ENCODE measurements around the gene GAPDH. TPM values are rescaled to one million over a fixed set of nuclear protein-coding genes. Genes with fewer than 3 reads are reported as not detected.
A peak's percentile ranks its signal among the peaks of the same experiment; 100 is the strongest.

GAPDH gene
- total RNA-seq, 1 donor from 2014 or later: 3,867 TPM

DNA sequence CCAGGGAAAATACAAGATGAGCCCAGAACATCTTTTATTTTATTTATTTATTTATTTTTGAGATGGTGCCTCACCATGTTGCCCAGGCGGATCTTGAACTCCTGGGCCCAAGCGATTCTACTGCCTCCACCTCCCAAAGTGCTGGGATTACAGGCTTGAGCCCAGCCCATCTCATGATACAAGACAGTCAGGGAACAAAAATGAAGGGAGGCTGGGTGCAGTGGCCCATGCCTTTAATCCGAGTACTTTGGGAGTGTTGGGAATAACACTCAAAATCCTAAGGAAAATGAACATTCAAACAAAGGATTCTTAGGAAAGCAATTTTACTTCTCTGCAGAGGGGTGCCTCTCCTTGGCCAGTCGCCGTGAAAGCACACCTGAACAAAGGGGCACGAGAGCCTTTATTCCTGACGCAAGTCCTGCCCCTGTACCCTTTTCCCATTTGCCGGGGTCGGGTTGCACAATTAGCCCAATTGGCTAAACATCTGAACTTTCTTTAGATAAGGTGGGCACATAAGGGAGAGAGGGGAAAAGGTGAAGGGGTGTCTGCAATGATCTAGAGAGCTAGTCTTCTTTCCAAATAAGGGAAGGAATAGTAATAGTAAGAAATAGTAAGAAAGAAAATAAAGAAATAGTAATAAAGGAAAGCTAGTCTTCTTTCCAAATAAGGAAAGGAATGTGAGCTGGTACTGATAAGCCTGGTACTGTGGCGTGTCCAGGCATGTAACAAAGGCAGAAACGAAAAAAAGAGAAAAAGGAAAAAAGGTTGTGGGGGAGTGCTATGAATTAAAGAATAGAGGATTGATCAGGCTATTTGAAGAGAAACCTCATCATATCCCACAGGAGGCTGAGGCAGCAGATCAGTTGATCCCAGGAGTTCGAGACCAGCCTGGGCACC lies 27.0 kb upstream of the GAPDH start:
- no peak overlapping the region for H3K4me3 Mint-ChIP-seq
- H3K4me1 Mint-ChIP-seq: peaks cover 7% of the 10 kb centered on the region
- no peak for DNase-seq (ENCODE audit: low read depth, low spot score)
- H3K27me3 Mint-ChIP-seq (ENCODE audit: low read depth): no peaks in the 10 kb centered on the region
- no peaks in the 10 kb centered on the region for H3K9me3 Mint-ChIP-seq
- no peak overlapping the region for H3K27ac Mint-ChIP-seq (ENCODE audit: unreplicated experiment)
- TF ChIP-seq, protein P1, sequence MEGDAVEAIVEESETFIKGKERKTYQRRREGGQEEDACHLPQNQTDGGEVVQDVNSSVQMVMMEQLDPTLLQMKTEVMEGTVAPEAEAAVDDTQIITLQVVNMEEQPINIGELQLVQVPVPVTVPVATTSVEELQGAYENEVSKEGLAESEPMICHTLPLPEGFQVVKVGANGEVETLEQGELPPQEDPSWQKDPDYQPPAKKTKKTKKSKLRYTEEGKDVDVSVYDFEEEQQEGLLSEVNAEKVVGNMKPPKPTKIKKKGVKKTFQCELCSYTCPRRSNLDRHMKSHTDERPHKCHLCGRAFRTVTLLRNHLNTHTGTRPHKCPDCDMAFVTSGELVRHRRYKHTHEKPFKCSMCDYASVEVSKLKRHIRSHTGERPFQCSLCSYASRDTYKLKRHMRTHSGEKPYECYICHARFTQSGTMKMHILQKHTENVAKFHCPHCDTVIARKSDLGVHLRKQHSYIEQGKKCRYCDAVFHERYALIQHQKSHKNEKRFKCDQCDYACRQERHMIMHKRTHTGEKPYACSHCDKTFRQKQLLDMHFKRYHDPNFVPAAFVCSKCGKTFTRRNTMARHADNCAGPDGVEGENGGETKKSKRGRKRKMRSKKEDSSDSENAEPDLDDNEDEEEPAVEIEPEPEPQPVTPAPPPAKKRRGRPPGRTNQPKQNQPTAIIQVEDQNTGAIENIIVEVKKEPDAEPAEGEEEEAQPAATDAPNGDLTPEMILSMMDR (conservative IDR thresholded peaks at IDR 0.05): no peak
- H3K36me3 Mint-ChIP-seq (ENCODE audit: low read depth): peaks cover 14% of the 10 kb centered on the region

DNA sequence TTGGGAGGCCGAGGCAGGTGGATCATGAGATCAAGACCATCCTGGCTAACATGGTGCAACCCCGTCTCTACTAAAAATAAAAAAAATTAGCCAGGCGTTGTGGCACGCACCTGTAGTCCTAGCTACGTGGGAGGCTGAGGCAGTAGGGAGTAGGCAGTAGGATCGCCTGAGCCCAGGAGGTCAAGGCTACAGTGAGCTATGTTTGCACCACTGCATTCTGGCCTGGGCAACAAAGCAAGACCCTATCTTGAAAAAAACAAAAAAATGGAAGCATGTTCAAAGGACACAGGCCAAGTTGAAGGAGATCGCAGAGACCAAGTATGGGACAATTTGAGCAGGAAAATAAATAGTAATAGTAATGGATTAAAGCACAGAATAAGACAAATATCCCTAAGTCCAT lies 26.2 kb upstream of the GAPDH start:
- Mint-ChIP-seq H3K4me3 (no peak overlapping the region), H3K4me1 (peaks cover 7% of the 10 kb centered on the region), H3K27me3 (ENCODE audit: low read depth) (no peaks in the 10 kb centered on the region), H3K9me3 (no peaks in the 10 kb centered on the region), H3K36me3 (ENCODE audit: low read depth) (peaks cover 21% of the 10 kb centered on the region), H3K27ac (ENCODE audit: unreplicated experiment) (no peak overlapping the region)
- TF ChIP-seq, protein P1 (conservative IDR thresholded peaks at IDR 0.05): no peak
- no peak for DNase-seq (ENCODE audit: low read depth, low spot score)

DNA sequence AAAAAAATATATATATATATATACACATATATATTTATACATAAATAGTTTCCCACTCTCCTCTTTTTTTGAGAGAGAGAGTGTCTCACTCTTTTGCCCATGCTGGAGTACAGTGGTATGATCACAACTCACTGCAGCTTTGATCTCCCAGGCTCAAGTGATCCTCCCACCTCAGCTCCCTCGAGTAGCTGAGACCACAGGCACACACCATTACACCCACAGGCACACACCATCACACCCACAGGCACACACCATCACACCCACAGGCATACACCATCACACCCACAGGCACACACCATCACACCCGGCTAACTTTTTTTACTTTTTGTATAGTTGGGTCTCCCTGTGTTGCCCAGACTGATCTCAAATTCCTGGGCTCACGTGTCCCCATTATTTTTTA lies 14.1 kb upstream of the GAPDH start:
- no peaks in the 10 kb centered on the region for H3K9me3 Mint-ChIP-seq
- no peak overlapping the region for H3K4me3 Mint-ChIP-seq
- no peak for DNase-seq (ENCODE audit: low read depth, low spot score)
- H3K27me3 Mint-ChIP-seq (ENCODE audit: low read depth): no peaks in the 10 kb centered on the region
- TF ChIP-seq, protein P1 (conservative IDR thresholded peaks at IDR 0.05): no peak
- peak overlapping the region; percentile 62 for H3K27ac Mint-ChIP-seq (ENCODE audit: unreplicated experiment)
- no peaks in the 10 kb centered on the region for H3K4me1 Mint-ChIP-seq
- H3K36me3 Mint-ChIP-seq (ENCODE audit: low read depth): peaks cover 30% of the 10 kb centered on the region

DNA sequence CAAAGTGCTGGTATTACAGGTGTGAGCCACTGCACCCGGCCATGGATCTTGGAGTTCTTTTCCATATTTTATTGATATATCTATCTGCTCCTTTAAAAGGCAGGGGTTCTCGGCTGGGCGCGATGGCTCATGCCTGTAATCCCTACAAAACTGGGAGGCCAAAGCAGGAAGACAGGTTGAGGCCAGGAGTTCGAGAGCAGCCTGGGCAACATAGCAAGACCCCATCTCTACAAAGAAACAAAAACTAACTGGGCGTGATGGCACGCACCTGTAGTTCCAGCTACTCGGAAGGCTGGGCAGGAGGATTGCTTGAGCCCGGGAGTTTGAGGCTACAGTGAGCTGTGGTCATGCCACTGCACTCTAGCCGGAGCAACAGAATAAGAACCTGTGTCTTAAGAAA lies 12.1 kb upstream of the GAPDH start:
- Mint-ChIP-seq H3K27me3 (ENCODE audit: low read depth) (no peaks in the 10 kb centered on the region), H3K36me3 (ENCODE audit: low read depth) (peaks cover 29% of the 10 kb centered on the region), H3K4me1 (peaks cover 8% of the 10 kb centered on the region), H3K9me3 (no peaks in the 10 kb centered on the region), H3K4me3 (no peak overlapping the region), H3K27ac (ENCODE audit: unreplicated experiment) (no peak overlapping the region)
- no peak for DNase-seq (ENCODE audit: low read depth, low spot score)
- TF ChIP-seq, protein P1 (conservative IDR thresholded peaks at IDR 0.05): no peak

DNA sequence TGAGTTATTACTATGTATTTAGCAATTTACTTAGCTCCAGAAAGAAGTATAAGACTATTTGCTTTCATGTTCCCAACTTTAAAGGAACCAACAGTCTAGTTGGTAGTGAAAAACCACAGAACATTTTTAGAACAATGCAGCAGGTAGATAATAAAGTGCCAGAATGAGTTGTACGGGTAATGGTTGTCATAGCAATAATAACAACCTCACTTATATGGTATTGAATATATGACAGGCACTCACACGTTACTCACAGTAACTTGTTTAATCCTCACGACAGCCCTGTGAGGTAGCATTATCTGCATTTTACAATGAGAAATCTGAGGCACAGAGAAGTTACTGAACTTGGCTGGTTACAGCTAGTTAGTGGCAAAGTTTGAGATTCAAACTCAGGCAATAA lies 10.6 kb upstream of the GAPDH start:
- Mint-ChIP-seq H3K9me3 (no peaks in the 10 kb centered on the region), H3K27me3 (ENCODE audit: low read depth) (no peaks in the 10 kb centered on the region), H3K36me3 (ENCODE audit: low read depth) (peaks cover 31% of the 10 kb centered on the region), H3K4me3 (no peak overlapping the region), H3K4me1 (peaks cover 14% of the 10 kb centered on the region), H3K27ac (ENCODE audit: unreplicated experiment) (no peak overlapping the region)
- no peak for DNase-seq (ENCODE audit: low read depth, low spot score)
- TF ChIP-seq, protein P1 (conservative IDR thresholded peaks at IDR 0.05): no peak

Data from neural crest cell (in vitro differentiated cells).